IPS-18c (cell line): ENCODE results near the gene SEC14L5.

Experiments used
- H3K4me3 ChIP-seq: 2 replicates; pipeline ENCODE4 v1.7.0; 2013; ENCODE audit warnings: low read depth, mild to moderate bottlenecking, low read length, moderate library complexity; ENCODE audit not compliant: insufficient read depth
- H3K9me3 ChIP-seq: one replicate; pipeline ENCODE4 v1.6.1; 2013; ENCODE audit warnings: mild to moderate bottlenecking, low read length, moderate library complexity; ENCODE audit not compliant: control insufficient read depth, insufficient read depth

The SEC14L5 gene

DNA sequence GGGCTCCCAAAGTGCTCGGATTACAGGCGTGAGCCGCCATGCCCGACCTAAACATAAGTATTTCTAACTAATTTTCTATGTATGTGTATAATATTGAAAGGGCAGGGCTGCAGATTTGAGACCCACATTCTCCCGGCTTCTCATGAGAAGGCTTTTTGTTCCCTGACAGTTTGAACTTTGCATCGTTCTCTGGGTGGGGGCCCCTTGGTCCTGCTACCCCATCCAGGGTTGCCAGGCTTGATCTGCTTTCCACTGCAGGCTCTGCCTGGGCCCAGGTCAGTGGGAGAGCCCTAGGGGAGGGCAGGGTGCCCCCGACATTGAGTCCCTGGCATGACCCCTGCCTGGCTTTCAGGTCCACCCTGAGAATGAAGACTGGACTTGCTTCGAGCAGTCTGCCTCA, 32.3 kb downstream of the SEC14L5 start:
- Histone ChIP-seq H3K4me3 (no peak overlapping the region), H3K9me3 (no peaks in the 10 kb centered on the region)

DNA sequence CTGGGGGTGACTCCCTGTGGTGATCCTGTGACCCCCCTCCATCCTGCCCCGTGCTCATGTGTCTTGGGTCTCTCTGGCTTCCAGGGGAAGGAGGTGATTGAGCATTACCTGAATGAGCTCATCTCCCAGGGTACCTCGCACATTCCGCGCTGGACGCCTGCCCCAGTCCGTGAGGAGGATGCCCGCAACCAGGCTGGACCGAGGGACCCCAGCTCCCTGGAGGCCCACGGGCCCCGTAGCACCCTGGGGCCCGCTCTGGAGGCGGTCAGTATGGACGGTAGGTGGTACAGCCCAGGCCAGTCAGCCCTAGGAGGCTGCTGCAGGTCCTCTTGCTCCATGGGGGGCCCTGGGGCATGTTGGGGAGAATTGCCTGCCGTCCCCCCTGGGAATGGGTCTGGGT, 33.6 kb downstream of the SEC14L5 start:
- no peaks in the 10 kb centered on the region for H3K9me3 ChIP-seq
- H3K4me3 ChIP-seq: no peak overlapping the region

DNA sequence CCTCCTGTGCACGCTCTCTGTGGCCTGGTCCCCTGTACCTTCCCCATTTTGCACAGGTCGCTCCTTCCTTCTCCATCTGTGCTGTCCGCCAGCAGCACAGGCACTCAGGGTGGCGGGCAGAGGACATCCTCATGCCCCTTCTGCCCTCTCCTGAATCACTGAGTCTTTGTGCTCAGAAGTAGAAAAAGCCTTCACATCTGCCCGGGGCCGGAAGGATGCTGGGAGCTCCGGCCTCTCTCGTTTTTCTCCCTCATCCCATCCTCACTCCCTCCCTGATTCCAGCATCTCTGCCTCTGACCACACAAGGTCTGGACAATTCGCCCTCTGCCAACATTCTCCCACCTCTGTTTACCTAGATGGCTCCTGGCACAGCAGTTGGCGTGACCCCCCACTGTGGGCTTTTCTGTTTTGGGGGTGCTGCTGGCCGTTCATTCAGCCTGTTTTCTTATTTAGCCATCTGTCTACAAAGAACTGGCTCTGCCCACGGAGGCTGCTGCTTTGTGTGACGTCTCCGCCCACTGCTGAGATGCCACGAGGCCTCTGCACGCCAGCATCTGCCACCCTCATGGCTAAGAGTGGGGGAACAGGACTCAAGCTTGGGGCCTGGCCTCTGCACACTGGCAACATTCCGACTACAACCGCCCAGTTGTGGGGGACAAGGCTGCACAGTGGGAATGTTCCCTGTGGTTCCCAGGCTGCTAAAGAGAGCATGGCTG, 36.7 kb downstream of the SEC14L5 start:
- Histone ChIP-seq H3K4me3 (no peak overlapping the region), H3K9me3 (no peaks in the 10 kb centered on the region)

DNA sequence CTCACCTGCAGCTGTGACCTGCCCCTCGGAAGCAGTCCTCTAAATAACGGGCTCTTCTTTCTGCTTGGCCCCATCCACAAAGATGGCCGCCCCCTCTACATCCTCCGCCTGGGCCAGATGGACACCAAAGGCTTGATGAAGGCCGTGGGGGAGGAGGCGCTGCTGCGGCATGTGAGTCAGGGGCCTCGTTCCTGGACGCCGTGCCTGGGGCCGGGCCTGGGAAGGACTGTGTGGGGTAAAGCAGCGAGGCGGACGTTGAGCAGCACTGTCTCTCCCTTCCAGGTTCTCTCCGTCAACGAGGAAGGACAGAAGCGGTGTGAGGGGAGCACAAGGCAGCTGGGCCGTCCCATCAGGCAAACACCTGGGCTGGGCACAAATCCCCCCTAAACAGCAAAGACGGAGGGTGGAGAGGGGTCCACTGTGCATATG, 42.5 kb downstream of the SEC14L5 start:
- no peaks in the 10 kb centered on the region for H3K9me3 ChIP-seq
- no peak overlapping the region for H3K4me3 ChIP-seq

DNA sequence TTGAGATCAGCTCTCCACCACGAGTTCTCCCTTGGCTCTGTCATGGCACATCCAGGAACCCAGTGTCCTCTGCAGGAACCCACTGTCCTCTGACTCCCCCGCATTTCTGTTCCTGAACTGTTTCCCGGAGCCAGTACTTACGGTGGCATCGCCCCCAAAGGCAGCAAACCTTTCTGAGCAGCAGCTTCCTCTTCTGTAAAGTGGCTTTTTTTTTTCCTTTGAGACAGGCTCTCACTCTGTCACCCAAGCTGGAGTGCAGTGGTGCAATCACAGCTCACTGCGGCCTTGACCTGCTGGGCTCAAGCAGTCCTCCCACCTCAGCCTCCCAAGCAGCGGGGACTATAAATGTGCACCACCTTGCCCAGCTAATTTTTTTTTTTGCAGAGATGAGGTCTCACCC, 43.4 kb downstream of the SEC14L5 start:
- H3K9me3 ChIP-seq: no peaks in the 10 kb centered on the region
- no peak overlapping the region for H3K4me3 ChIP-seq

DNA sequence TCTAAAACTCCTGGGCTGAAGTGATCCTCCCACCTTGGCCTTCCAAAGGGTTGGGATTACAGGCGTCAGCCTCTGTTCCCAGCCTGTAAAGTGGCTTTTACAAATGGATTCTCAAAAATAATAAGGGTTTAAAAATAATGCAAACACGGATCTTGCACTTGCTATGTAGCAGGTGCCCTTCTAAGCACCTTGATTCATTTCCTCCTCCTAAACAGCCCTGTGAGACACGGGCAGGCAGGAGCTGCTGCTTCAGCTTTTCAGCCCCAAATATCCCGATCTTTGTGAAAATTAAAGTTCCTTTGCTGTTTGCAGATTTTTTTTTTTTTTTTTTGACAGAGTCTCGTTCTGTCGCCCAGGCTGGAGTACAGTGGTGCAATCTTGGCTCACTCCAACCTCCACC, 43.9 kb downstream of the SEC14L5 start:
- H3K9me3 ChIP-seq: no peaks in the 10 kb centered on the region
- no peak overlapping the region for H3K4me3 ChIP-seq

DNA sequence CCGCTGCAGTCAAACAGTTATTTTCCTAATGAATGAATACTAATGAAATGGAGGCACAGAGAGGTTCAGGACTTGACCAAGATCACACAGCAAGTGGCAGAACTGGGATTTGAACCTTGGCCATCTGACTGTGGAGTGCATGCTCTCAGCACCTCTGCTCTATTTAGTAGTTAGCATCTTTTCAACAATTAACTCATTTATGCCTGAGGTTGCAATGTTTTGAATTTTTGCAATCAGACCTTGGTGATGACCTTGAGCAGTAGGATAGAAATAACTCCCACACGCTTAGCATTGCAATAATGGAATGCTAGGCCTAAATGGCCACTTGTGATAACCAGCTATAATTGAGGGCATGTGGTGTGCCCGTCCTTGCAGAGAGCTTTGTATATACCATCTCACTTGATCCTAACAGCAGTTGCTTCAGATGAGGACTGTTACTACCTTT, 44.6 kb downstream of the SEC14L5 start:
- Histone ChIP-seq H3K4me3 (no peak overlapping the region), H3K9me3 (no peaks in the 10 kb centered on the region)

DNA sequence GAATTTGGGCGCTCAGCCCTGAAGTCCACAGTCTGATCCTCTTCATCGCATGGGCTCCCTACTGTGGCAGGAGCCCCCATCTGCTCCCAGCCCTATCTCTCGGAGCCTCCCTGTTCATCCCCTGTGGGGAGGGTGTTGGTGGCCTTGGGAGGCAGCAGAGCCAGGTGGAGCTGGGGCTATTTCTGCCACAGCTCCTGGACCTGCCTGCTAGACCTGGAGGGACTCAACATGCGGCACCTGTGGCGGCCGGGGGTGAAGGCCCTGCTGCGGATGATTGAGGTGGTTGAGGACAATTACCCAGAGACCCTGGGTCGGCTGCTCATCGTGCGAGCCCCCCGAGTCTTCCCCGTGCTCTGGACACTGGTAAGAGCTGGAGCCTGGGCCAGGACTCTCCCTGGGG, 45.1 kb downstream of the SEC14L5 start:
- no peak overlapping the region for H3K4me3 ChIP-seq
- H3K9me3 ChIP-seq: no peaks in the 10 kb centered on the region

DNA sequence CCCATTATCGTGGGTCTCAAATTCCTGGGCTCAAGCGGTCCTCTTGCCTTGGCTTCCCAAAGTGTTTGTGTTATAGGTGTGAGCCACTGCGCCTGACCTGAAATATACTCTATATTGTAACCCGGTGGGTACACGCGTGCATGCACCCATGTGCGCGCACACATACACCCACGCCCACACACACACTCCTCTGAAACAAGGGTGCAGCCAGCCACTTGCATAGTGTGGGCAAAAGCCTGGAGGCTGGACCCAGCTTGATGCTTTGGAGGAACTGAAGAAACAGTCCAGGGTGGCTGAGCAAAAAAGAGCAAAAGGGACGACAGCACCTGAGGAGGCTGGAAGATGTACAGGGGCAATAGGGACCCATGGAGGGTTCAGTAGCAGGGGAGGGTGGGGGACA, 45.7 kb downstream of the SEC14L5 start:
- Histone ChIP-seq H3K4me3 (no peak overlapping the region), H3K9me3 (no peaks in the 10 kb centered on the region)

DNA sequence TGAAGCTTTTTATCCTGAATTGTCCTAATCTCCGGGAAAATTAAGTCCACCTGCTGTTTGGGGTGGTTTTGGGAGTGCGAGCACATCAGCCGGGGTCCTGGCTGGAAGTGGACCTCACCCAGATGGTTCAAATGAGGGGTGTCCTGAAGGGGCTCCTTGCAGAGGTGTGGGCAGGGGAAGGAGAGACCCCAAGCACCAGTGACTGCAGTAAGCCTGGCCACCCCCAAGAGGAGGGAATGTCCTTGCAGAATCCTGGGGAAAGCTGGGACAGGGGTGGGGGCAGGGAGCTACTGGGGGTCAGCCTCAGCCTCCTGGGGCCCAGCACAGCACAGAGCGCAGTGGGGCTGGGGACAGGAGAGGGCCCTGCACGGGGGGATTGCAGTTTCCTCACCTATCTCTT, 46.2 kb downstream of the SEC14L5 start:
- Histone ChIP-seq H3K9me3 (no peaks in the 10 kb centered on the region), H3K4me3 (no peak overlapping the region)

DNA sequence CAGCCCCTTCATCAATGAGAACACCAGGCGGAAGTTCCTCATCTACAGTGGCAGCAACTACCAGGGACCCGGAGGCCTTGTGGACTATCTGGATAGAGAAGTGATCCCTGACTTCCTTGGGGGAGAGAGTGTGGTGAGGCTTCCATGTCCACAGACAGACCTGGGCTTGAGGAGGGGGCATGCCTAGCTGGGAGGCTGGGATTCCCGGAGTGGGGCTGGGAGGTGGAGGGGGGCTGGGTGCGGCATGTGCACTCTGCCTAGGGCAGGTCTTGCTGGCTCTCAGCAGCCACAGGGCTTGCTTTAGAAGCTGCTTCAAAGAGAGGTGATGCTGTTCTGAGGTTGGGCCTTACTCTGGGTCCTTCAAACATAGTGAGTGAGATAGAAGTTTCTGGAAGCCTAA, 47.8 kb downstream of the SEC14L5 start:
- Histone ChIP-seq H3K4me3 (no peak overlapping the region), H3K9me3 (no peaks in the 10 kb centered on the region)

DNA sequence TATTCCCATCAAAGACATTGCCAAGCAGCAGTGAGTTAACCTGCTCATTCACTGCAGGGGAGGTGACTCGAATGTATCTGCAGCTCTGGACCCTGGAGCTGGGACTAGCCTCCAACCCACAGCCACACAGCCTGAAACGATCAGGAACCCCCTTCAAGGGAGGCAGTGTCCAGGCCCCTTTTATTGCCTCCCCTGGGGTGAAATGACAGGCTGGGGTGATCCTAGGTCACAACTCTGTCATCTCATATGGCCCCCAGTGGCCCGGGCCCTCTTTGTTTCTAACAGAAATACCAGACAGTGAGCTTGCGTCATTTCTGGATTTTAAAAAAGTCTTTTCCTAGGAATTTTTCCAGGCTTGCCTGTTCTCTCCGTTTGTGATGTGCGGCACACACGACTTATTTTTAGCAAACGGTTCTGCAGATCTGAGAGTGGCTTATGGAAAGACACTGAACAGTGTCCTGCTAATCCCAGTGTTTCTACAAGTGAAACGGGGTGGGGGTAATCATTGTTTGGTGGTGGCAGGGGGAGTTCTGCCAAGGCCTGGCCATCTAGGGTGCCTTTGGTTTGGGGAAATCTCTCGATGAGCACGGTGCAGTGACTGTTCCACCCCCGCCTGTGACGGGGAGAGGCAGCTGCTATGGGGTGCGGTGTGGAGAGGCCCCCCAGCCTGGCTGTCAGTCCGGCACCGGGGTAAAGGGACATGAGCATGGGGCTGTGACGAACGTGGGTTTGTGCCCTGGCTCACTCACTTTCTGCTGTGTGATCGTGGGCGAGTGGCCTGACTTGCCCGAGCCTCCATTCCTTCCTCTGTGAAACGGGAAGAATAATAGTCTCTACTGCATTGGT, 48.4 kb downstream of the SEC14L5 start:
- Histone ChIP-seq H3K4me3 (no peak overlapping the region), H3K9me3 (no peaks in the 10 kb centered on the region)

DNA sequence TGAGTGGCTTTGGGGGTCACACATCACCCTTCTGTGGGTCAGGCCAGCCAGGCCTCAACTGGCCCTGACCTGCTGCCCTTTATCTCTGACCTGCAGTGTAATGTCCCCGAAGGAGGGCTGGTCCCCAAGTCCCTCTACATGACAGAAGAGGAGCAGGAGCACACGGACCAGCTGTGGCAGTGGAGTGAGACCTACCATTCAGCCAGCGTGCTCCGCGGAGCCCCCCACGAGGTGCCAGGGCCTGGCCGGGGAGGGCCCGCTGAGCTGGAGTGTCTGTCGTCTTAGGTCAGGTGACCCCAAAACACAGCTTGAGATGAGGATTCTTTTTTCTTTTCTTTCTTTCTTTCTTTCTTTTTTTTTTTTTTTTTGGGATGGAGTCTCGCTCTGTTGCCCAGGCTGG, 49.1 kb downstream of the SEC14L5 start:
- Histone ChIP-seq H3K9me3 (no peaks in the 10 kb centered on the region), H3K4me3 (no peak overlapping the region)

DNA sequence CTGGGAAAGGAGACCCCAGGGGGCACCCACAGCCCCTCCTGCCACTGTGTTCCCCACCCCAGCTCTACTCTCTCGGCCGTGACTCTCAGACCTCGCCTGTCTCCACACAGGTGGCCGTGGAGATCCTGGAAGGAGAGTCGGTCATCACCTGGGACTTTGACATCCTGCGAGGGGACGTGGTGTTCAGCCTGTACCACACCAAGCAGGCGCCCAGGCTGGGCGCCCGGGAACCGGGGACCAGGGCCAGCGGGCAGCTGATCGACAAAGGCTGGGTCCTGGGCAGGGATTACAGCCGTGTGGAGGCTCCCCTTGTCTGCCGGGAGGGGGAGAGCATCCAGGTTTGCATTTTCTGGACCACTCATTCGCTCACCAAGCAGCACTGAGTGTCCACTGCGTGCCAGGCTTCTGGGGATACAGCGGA, 50.2 kb downstream of the SEC14L5 start:
- Histone ChIP-seq H3K9me3 (no peaks in the 10 kb centered on the region), H3K4me3 (no peak overlapping the region)

DNA sequence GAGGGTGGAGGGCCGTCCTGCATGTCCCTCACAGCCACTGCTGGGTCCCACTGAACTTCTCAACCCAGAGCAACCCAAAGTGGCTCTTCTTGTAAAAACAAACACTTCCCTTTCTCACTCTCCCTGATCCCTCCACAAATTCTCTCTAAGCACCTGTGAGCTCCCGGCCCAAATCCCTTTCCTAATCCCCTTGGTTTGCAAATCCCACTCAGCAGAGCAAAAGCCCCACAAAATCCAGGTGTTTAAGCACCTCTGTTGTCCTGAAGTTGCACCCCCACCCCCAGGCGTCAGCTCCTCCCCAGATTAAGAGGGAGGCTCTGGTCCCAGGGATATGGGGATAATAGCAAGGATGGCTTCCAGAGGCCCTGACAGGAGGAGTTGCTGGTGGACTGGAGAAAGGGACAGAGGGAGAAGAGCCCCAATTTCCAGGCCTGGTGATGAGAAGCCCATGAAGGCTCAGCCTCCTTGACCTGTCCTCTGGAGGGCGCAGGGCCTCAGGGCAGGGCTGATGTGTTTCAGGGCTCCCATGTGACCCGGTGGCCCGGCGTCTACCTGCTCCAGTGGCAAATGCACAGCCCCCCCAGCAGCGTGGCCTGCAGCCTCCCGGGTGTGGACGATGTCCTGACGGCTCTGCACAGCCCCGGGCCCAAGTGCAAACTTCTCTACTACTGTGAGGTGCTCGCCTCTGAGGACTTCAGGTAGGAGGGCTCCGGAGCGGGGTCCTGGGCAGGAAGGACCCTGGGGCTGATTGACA, 52.6 kb downstream of the SEC14L5 start:
- H3K4me3 ChIP-seq: no peak overlapping the region
- H3K9me3 ChIP-seq: no peaks in the 10 kb centered on the region

DNA sequence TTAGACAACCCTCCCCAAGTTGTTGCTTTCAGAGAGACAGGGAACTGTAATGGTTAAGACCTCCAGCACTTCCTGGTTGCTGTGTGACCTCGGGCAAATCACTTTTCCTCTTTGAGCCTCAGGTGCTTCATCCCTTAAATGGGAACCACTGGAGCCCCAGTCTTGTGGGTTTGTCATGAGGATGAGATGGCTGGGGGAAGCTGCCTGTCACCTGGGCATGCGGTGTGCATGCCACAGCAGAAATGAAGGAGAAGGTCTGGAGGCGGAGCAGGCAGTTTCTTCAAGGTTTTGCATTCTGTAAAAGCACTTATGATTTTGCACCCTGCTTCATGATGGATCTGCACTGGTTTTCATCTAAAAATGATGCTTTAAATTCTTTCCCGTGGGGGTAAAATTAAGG, 53.5 kb downstream of the SEC14L5 start:
- H3K4me3 ChIP-seq: no peak overlapping the region
- no peaks in the 10 kb centered on the region for H3K9me3 ChIP-seq

DNA sequence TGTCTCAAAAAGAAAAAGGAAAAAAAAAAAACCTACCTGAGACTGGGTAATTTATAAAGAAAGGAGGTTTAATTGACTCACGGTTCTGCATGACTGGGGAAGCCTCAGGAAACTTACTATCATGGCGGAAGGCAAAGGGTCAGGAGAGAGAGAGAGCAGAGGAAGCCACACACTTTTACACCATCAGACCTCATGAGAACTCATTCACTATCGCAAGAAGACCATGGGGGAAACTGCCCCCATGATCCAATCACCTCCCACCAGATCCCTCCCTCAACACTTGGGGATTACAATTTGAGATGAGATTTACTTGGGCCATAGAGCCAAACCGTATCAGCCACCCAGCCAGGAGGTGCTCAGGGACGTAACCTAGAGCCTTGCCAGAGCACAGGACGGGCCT, 54.8 kb downstream of the SEC14L5 start:
- Histone ChIP-seq H3K9me3 (no peaks in the 10 kb centered on the region), H3K4me3 (no peak overlapping the region)

DNA sequence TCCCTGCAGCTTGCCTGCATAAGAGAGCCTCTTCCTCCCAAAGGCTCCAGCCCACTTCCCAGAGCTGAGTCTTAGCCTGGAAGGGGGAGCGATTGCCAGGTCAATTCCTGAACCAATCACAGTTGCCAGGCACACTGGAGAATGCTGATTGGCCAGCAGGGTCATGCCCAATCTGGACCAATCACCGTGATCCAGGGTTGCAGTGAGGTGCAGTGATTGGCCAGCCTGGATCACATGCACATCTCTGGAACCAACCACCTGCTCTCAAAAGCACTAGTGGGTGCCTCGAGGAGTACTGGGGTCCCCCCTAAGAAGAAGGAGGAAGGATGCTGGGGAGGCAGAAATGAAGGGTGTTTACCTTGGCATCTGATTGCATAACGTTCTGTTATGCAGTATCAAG, 57.2 kb downstream of the SEC14L5 start:
- Histone ChIP-seq H3K4me3 (no peak overlapping the region), H3K9me3 (no peaks in the 10 kb centered on the region)
